ENCODE results near the gene PCID2. TPM values are rescaled to one million over a fixed set of nuclear protein-coding genes. Genes with fewer than 3 reads are reported as not detected.
"Not testable (repeated sequence)": the region's sequence is repeated elsewhere in the genome, so short reads cannot be mapped to it uniquely, and the experiment has no call there.

The PCID2 gene
- 47.9 and 48.1 TPM in 2 replicates for total RNA-seq
- long read RNA-seq, transcript PCID2-205 (15 exons, 1,654 nt): minor isoform, 37 of 422 reads
- long read RNA-seq, transcript PCID2-202 (14 exons, 1,898 nt): major isoform, 250 of 422 reads
- long read RNA-seq, transcript PCID2-206 (15 exons, 1,671 nt): minor isoform, 44 of 422 reads
- long read RNA-seq, transcript PCID2-210 (8 exons, 859 nt): minor isoform, 16 of 422 reads
- long read RNA-seq, partial matches to known transcripts: 13 of 422 reads
- long read RNA-seq, other reads (novel, unspliced or antisense): 60 of 422 reads

GRCh38 chr13:113208421-113209335 lies at the start of gene PCID2:
Gene PCID2 (minus strand): TSS chr13:113208669. CDS start chr13:113208634, 35 bp downstream.
- Mint-ChIP-seq H3K4me1 (ENCODE audit: unreplicated experiment) (peaks cover 52% of the 10 kb centered on the region), H3K4me3 (ENCODE audit: unreplicated experiment) (peak within 1 kb of the TSS; percentile 83), H3K27me3 (ENCODE audit: unreplicated experiment) (no peaks in the 10 kb centered on the region), H3K27ac (ENCODE audit: unreplicated experiment) (peak within 1 kb of the TSS; percentile 78), H3K36me3 (ENCODE audit: unreplicated experiment) (peaks cover 16% of the 10 kb centered on the region), H3K9me3 (ENCODE audit: unreplicated experiment) (no peaks in the 10 kb centered on the region)
- TF ChIP-seq CTCF (IDR thresholded peaks at IDR 0.05): no peak
- peak; percentile 94 for DNase-seq (ENCODE audit: extremely low spot score, unreplicated experiment)

GRCh38 chr13:113257908-113258307 lies 49.4 kb upstream of the PCID2 start:
- not testable (repeated sequence) for H3K9me3 Mint-ChIP-seq (ENCODE audit: unreplicated experiment); DNase-seq (ENCODE audit: extremely low spot score, unreplicated experiment); H3K27me3 Mint-ChIP-seq (ENCODE audit: unreplicated experiment); H3K4me1 Mint-ChIP-seq (ENCODE audit: unreplicated experiment); H3K4me3 Mint-ChIP-seq (ENCODE audit: unreplicated experiment); H3K27ac Mint-ChIP-seq (ENCODE audit: unreplicated experiment)
- H3K36me3 Mint-ChIP-seq (ENCODE audit: unreplicated experiment): peaks cover 54% of the 10 kb centered on the region

- Mint-ChIP-seq H3K4me1 (ENCODE audit: unreplicated experiment) (no peaks in the 10 kb centered on the region), H3K9me3 (ENCODE audit: unreplicated experiment) (no peaks in the 10 kb centered on the region), H3K36me3 (ENCODE audit: unreplicated experiment) (peaks cover 64% of the 10 kb centered on the region), H3K27me3 (ENCODE audit: unreplicated experiment) (no peaks in the 10 kb centered on the region), H3K4me3 (ENCODE audit: unreplicated experiment) (no peak overlapping the region), H3K27ac (ENCODE audit: unreplicated experiment) (no peak overlapping the region)
- no peak for DNase-seq (ENCODE audit: extremely low spot score, unreplicated experiment)
- TF ChIP-seq CTCF (IDR thresholded peaks at IDR 0.05): no peak
Observed at GRCh38 chr13:113252516-113253095, 44.1 kb upstream of the PCID2 start.

GRCh38 chr13:113245849-113246796 lies 37.7 kb upstream of the PCID2 start:
- TF ChIP-seq CTCF (IDR thresholded peaks at IDR 0.05): peak; percentile 35
- no peaks in the 10 kb centered on the region for H3K27me3 Mint-ChIP-seq (ENCODE audit: unreplicated experiment)
- H3K36me3 Mint-ChIP-seq (ENCODE audit: unreplicated experiment): peaks cover 62% of the 10 kb centered on the region
- H3K4me1 Mint-ChIP-seq (ENCODE audit: unreplicated experiment): no peaks in the 10 kb centered on the region
- H3K4me3 Mint-ChIP-seq (ENCODE audit: unreplicated experiment): no peak overlapping the region
- H3K27ac Mint-ChIP-seq (ENCODE audit: unreplicated experiment): no peak overlapping the region
- DNase-seq (ENCODE audit: extremely low spot score, unreplicated experiment): no peak
- H3K9me3 Mint-ChIP-seq (ENCODE audit: unreplicated experiment): no peaks in the 10 kb centered on the region

- no peaks in the 10 kb centered on the region for H3K27me3 Mint-ChIP-seq (ENCODE audit: unreplicated experiment)
- H3K4me3 Mint-ChIP-seq (ENCODE audit: unreplicated experiment): no peak overlapping the region
- no peak for TF ChIP-seq CTCF (IDR thresholded peaks at IDR 0.05)
- no peak for DNase-seq (ENCODE audit: extremely low spot score, unreplicated experiment)
- H3K36me3 Mint-ChIP-seq (ENCODE audit: unreplicated experiment): peaks cover 65% of the 10 kb centered on the region
- H3K4me1 Mint-ChIP-seq (ENCODE audit: unreplicated experiment): no peaks in the 10 kb centered on the region
- H3K27ac Mint-ChIP-seq (ENCODE audit: unreplicated experiment): no peak overlapping the region
- H3K9me3 Mint-ChIP-seq (ENCODE audit: unreplicated experiment): no peaks in the 10 kb centered on the region
Observed at GRCh38 chr13:113243847-113244246, 35.4 kb upstream of the PCID2 start.

GRCh38 chr13:113241623-113242022 lies 33.2 kb upstream of the PCID2 start:
- not testable (repeated sequence) for H3K27ac Mint-ChIP-seq (ENCODE audit: unreplicated experiment); H3K27me3 Mint-ChIP-seq (ENCODE audit: unreplicated experiment); H3K9me3 Mint-ChIP-seq (ENCODE audit: unreplicated experiment); H3K4me3 Mint-ChIP-seq (ENCODE audit: unreplicated experiment); H3K4me1 Mint-ChIP-seq (ENCODE audit: unreplicated experiment)
- H3K36me3 Mint-ChIP-seq (ENCODE audit: unreplicated experiment): peaks cover 59% of the 10 kb centered on the region
- peak; percentile 51 for DNase-seq (ENCODE audit: extremely low spot score, unreplicated experiment)

Data from osteocyte (in vitro differentiated cells).